Liver (tissue), 9 donors: ENCODE measurements around the gene RAB44. TPM values are rescaled to one million over a fixed set of nuclear protein-coding genes. Genes with fewer than 3 reads are reported as not detected.

Source experiments
- DNase-seq: peaks from one replicate; pipeline ENCODE4 v3.0.0-alpha.2; 2017; ENCODE audit warnings: low spot score
- H3K27ac ChIP-seq, 2 donors: one replicate each; pipeline ENCODE4 v1.7.0; 2013; ENCODE audit warnings: inconsistent platforms in 2 of 2, low read length in 2 of 2, control low read depth in 1 of 2, low read depth in 1 of 2, mild to moderate bottlenecking in 1 of 2
- H3K27me3 ChIP-seq, 4 donors: one replicate each; pipeline versions ENCODE4 v1.6.1 to v1.7.0; 2013; ENCODE audit warnings: low read length in 3 of 4, inconsistent platforms in 1 of 4, mild to moderate bottlenecking in 1 of 4, moderate library complexity in 1 of 4; ENCODE audit not compliant: control insufficient read depth in 4 of 4, insufficient read depth in 4 of 4
- H3K36me3 ChIP-seq, 4 donors: one replicate each; pipeline versions ENCODE4 v1.6.1 to v1.7.0; 2013; ENCODE audit warnings: low read length in 3 of 4, mild to moderate bottlenecking in 3 of 4, low read depth in 1 of 4, moderate library complexity in 1 of 4; ENCODE audit not compliant: control insufficient read depth in 4 of 4, insufficient read depth in 3 of 4
- H3K4me1 ChIP-seq, 4 donors: one replicate each; pipeline versions ENCODE4 v1.6.1 to v1.7.0; 2013; ENCODE audit warnings: low read length in 3 of 4, mild to moderate bottlenecking in 3 of 4, moderate library complexity in 1 of 4; ENCODE audit not compliant: control insufficient read depth in 4 of 4, insufficient read depth in 4 of 4
- H3K4me3 ChIP-seq, 3 donors: one replicate each; pipeline versions ENCODE4 v1.6.1 to v1.7.0; 2013; ENCODE audit warnings: low read length in 3 of 3, control low read depth in 1 of 3, low read depth in 1 of 3, mild to moderate bottlenecking in 1 of 3
- H3K9ac ChIP-seq, 2 donors: one replicate each; pipeline ENCODE4 v1.7.0; 2013; ENCODE audit warnings: low read length in 2 of 2, mild to moderate bottlenecking in 2 of 2, moderate library complexity in 2 of 2, control low read depth in 1 of 2, low read depth in 1 of 2
- H3K9me3 ChIP-seq, 4 donors: one replicate each; pipeline versions ENCODE4 v1.6.1 to v1.7.0; 2013; ENCODE audit warnings: low read length in 3 of 4; ENCODE audit not compliant: control insufficient read depth in 4 of 4
- ATF3 ChIP-seq: IDR thresholded peaks from 2 replicates; pipeline ENCODE4 v1.6.1; 2016; ENCODE audit warnings: antibody characterized with exemption
- CTCF ChIP-seq: fragments of 150-350 bp; IDR thresholded peaks from 2 replicates; pipeline ENCODE4 v1.5.1; 2017; ENCODE audit warnings: improper control_type of control experiment, low read depth, low read length; ENCODE audit not compliant: missing input control
- EGR1 ChIP-seq, 2 donors: IDR thresholded peaks; 2 replicates each; pipeline ENCODE4 v1.6.1; 2016 to 2018; ENCODE audit warnings: antibody characterized with exemption in 2 of 2, low read depth in 2 of 2
- FOXA1 ChIP-seq: IDR thresholded peaks from 2 replicates; pipeline ENCODE4 v1.6.1; 2016; ENCODE audit warnings: antibody characterized with exemption
- FOXA2 ChIP-seq: IDR thresholded peaks from 2 replicates; pipeline ENCODE4 v1.6.1; 2016; ENCODE audit warnings: antibody characterized with exemption
- GABPA ChIP-seq, 2 donors: IDR thresholded peaks in 1 of 2; conservative IDR thresholded peaks in 1 of 2; 2 replicates each; pipeline ENCODE4 v1.6.1; 2016; ENCODE audit warnings: antibody characterized with exemption in 2 of 2, mild to moderate bottlenecking in 1 of 2, moderate library complexity in 1 of 2
- HNF4A ChIP-seq, 2 donors: conservative IDR thresholded peaks; 2 replicates each; pipeline ENCODE4 v1.6.1; 2016; ENCODE audit warnings: antibody characterized with exemption in 2 of 2, mild to moderate bottlenecking in 2 of 2
- HNF4G ChIP-seq: IDR thresholded peaks from 2 replicates; pipeline ENCODE4 v1.6.1; 2016; ENCODE audit warnings: antibody characterized with exemption
- JUND ChIP-seq, 2 donors: IDR thresholded peaks; 2 replicates each; pipeline ENCODE4 v1.6.1; 2016; ENCODE audit warnings: antibody characterized with exemption in 2 of 2
- MAX ChIP-seq: IDR thresholded peaks from 2 replicates; pipeline ENCODE4 v1.6.1; 2016; ENCODE audit warnings: antibody characterized with exemption
- NR2F2 ChIP-seq: IDR thresholded peaks from 2 replicates; pipeline ENCODE4 v1.6.1; 2016; ENCODE audit warnings: antibody characterized with exemption
- RAD21 ChIP-seq, 2 donors: IDR thresholded peaks; 2 replicates each; pipeline ENCODE4 v1.6.1; 2016; ENCODE audit warnings: antibody characterized with exemption in 2 of 2, mild to moderate bottlenecking in 2 of 2
- RXRA ChIP-seq, 2 donors: IDR thresholded peaks; 2 replicates each; pipeline ENCODE4 v1.6.1; 2017 to 2018; ENCODE audit warnings: antibody characterized with exemption in 2 of 2, mild to moderate bottlenecking in 1 of 2
- SP1 ChIP-seq: IDR thresholded peaks from 2 replicates; pipeline ENCODE4 v1.6.1; 2018; ENCODE audit warnings: antibody characterized with exemption, mild to moderate bottlenecking
- TAF1 ChIP-seq: conservative IDR thresholded peaks from 2 replicates; pipeline ENCODE4 v1.6.1; 2016; ENCODE audit warnings: antibody characterized with exemption, mild to moderate bottlenecking
- YY1 ChIP-seq: IDR thresholded peaks from 2 replicates; pipeline ENCODE4 v1.6.1; 2016; ENCODE audit warnings: antibody characterized with exemption, mild to moderate bottlenecking
- ZBTB33 ChIP-seq: IDR thresholded peaks from 2 replicates; pipeline ENCODE4 v1.6.1; 2016; ENCODE audit warnings: antibody characterized with exemption
- WGBS: extraction: QIAGEN DNeasy Blood & Tissue Kit; methylation state at CpG from one replicate; pipeline ENCODE4 v1.1.7; 2013; 5-methylcytosine and 5-hydroxymethylcytosine counted together
- polyA plus RNA-seq, 2 donors: library from polyadenylated mRNA; stranded (reverse) in 1 of 2; unstranded in 1 of 2; fragments of 200-250 nt in 1 of 2; fragments of >200 nt in 1 of 2; fragmentation: Nextera tagmentation in 1 of 2; extraction: Ambion mirVana in 1 of 2; gene quantifications; one replicate each; pipeline versions ENCODE4 v1.2.1 to v1.2.3, GENCODE V29; 2013 to 2015
- total RNA-seq, 2 donors: library from RNA; depleted of rRNA; stranded (reverse); fragments of >200 nt; gene quantifications; one replicate each; pipeline ENCODE4 v1.2.3, GENCODE V29; 2014
- donor health status: healthy.
- donor health status: healthy.
- donor health status: healthy.
- donor health status: healthy.
- donor health status: healthy.

RAB44 gene
- total and polyA plus RNA-seq, 4 donors: 0.02 to 1.3 (median 0.08) TPM; not detected in 1

GRCh38 chr6:36752187-36752885 is 54.7 kb downstream of the RAB44 start:
- H3K36me3 ChIP-seq: no peaks in the 10 kb centered on the region
- DNase-seq: no peak
- no peaks in the 10 kb centered on the region for H3K4me1 ChIP-seq
- H3K4me3 ChIP-seq: no peak overlapping the region
- H3K9ac ChIP-seq: no peak overlapping the region
- no peak overlapping the region for H3K27ac ChIP-seq
- WGBS: 81% methylated on average over 6 of the region's 6 CpGs
- no peaks in the 10 kb centered on the region for H3K27me3 ChIP-seq
- TF ChIP-seq CTCF: no peak
- no peak for TF ChIP-seq FOXA1
- peaks cover 0 to 3% (median 2%) of the 10 kb centered on the region in 4 donors for H3K9me3 ChIP-seq

GRCh38 chr6:36752886-36753506 is 55.4 kb downstream of the RAB44 start:
- DNase-seq: no peak
- no peak overlapping the region for H3K27ac ChIP-seq
- no peaks in the 10 kb centered on the region for H3K4me1 ChIP-seq
- no peak overlapping the region for H3K4me3 ChIP-seq
- TF ChIP-seq RAD21 (IDR thresholded peaks at IDR 0.05): no peak
- no peak for TF ChIP-seq HNF4A (conservative IDR thresholded peaks at IDR 0.05)
- TF ChIP-seq JUND (IDR thresholded peaks at IDR 0.05): no peak
- TF ChIP-seq HNF4G: no peak
- no peak for TF ChIP-seq SP1
- TF ChIP-seq NR2F2: no peak
- TF ChIP-seq TAF1: no peak
- TF ChIP-seq EGR1 (IDR thresholded peaks at IDR 0.05; ENCODE audit: low read depth in 2 of 2): no peak
- 85% methylated on average over 6 of the region's 6 CpGs for WGBS
- peaks cover 0 to 3% (median 2%) of the 10 kb centered on the region in 4 donors for H3K9me3 ChIP-seq
- no peak overlapping the region for H3K9ac ChIP-seq
- H3K36me3 ChIP-seq: no peaks in the 10 kb centered on the region
- no peaks in the 10 kb centered on the region for H3K27me3 ChIP-seq

- peaks cover 0 to 3% (median 1%) of the 10 kb centered on the region in 4 donors for H3K9me3 ChIP-seq
- no peaks in the 10 kb centered on the region for H3K36me3 ChIP-seq
- H3K9ac ChIP-seq: no peak overlapping the region
- no peak for TF ChIP-seq HNF4A (conservative IDR thresholded peaks at IDR 0.05)
- TF ChIP-seq FOXA1: no peak
- no peak for TF ChIP-seq MAX
- no peak for TF ChIP-seq FOXA2
- TF ChIP-seq CTCF: no peak
- no peak for TF ChIP-seq HNF4G
- no peak for TF ChIP-seq RAD21 (IDR thresholded peaks at IDR 0.05)
- no peak for TF ChIP-seq ATF3
- no peak for TF ChIP-seq RXRA (IDR thresholded peaks at IDR 0.05)
- TF ChIP-seq ZBTB33: no peak
- TF ChIP-seq GABPA (IDR thresholded peaks at IDR 0.05 in 1 of 2, conservative IDR thresholded peaks at IDR 0.05 in 1 of 2): no peak
- TF ChIP-seq NR2F2: no peak
- no peak for TF ChIP-seq EGR1 (IDR thresholded peaks at IDR 0.05; ENCODE audit: low read depth in 2 of 2)
- TF ChIP-seq SP1: no peak
- TF ChIP-seq YY1: no peak
- DNase-seq: no peak
- H3K4me3 ChIP-seq: no peak overlapping the region
- H3K27ac ChIP-seq: no peak overlapping the region
- H3K4me1 ChIP-seq: no peaks in the 10 kb centered on the region
- no peaks in the 10 kb centered on the region for H3K27me3 ChIP-seq
- WGBS: 91% methylated on average over 7 of the region's 7 CpGs
Observed at GRCh38 chr6:36753671-36754405, 56.2 kb downstream of the RAB44 start.
